ENCODE measurements around the gene HTR3B. TPM values are rescaled to one million over a fixed set of nuclear protein-coding genes. Genes with fewer than 3 reads are reported as not detected.
"Not testable (repeated sequence)": the region's sequence is repeated elsewhere in the genome, so short reads cannot be mapped to it uniquely, and the experiment has no call there.

The HTR3B gene
- total RNA-seq, 1 donor from 2014 or later: not detected

DNA sequence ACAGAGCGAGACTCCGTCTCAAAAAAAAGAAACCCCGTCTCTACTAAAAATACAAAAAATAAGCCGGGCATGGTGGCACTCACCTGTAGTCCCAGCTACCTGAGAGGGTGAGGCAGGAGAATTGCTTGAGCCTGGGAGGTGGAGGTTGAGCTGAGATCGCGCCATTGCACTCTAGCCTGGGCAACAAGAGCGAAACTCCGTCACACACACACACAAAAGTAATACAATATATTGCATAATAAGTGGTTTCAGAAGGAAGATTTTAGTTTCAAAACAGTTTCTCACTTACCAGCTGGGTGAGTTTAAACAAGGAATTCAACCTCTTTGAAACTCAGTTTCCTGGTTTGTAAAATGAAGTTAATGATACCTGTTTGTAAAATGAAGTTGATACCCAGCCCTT, 37.7 kb downstream of the HTR3B start:
- no peak for DNase-seq (ENCODE audit: low spot score)

DNA sequence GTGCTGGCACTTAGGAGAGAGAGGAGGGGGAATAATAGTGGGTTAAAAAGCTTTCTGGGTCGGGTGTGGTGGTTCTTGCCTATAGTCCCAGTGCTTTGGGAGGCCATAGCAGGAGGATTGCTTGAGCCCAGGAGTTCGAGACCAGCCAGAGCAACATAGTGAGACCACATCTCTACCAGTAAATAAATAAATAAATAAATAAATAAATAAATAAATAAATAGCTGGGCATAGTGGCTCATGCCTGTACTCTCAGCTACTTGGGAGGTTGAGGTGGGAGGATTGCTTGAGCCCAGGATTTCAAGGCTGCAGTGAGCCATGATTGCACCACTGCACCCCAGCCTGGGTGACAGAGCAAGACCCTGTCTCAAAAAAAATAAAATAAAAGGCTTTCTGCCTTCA, 41.6 kb downstream of the HTR3B start:
- DNase-seq (ENCODE audit: low spot score): not testable (repeated sequence)

DNA sequence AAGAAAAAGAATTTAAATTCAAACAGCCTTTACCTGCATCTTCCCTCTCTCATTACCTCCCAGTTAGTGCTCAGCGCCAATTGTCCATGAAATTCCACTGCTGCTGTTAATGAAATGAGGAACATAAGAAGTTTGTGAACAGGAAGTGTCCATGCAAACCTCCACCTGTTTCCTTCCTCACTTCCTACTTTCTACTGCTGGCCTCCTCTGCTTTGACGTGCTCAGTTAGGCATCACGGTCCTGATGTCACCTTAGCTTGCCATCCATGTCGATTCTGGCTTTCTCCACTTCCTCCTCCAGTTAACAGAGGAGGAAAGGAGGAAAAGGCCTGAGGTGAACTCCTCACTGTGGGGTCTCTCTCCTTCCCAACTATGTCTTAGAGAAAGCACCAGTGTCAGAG, 43.4 kb downstream of the HTR3B start:
- no peak for DNase-seq (ENCODE audit: low spot score)

DNA sequence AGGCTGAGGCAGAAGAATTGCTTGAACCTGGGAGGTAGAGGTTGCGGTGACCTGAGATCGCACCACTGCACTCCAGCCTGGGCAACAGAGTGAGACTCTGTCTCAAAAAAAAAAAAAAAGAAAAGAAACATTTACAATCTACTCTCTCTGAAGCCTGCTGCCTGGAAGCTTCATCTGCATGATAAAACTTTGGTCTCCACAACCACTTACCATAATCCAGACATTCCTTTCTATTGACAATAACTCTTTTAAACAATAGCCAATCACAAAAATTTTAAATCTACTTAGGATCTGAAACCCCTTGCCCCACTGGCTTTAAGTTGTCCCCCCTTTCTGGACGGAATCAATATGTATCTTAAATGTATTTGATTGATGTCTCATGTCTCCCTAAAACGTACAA, 45.3 kb downstream of the HTR3B start:
- no peak for DNase-seq (ENCODE audit: low spot score)

DNA sequence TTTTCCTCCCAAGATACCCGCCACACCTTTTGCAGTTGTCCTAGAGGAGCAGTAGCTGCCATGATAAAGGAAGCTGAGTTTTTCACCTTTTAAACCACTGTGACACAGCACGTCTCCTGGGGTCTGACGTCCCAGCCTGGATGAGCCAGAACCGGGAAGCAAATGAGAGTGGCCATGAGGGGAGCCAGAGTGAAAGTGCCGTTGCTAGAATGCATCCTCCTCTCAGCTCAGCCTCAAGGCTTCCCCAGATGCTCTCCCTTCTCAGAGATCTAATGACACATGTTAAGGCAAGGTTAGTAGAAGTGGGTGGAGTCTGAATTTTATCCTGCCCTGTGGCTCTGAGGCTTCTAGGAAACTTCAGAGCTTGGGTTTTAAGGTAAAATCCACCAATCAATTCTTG, 46.9 kb downstream of the HTR3B start:
- peak; percentile 60 for DNase-seq (ENCODE audit: low spot score)

DNA sequence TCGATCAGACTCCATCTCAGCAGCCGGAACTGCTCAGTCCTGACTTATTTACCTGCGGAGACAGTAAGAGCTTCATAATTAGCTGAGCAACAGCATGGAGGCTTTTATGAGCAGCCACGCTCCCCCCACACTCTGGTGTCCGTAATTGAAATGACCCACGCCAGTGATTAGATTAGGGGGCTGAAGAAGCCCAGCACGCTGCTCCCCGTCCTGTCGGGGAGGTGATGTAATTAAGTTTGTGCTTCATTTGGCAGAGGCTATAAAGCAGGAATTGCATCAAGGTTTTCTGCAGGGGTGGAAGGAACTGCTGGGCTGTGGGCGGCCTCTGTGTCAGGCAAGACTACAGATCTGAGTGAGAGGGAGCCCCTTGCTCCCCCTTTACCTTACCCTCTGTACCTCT, 47.5 kb downstream of the HTR3B start:
- DNase-seq (ENCODE audit: low spot score): peak; percentile 37

DNA sequence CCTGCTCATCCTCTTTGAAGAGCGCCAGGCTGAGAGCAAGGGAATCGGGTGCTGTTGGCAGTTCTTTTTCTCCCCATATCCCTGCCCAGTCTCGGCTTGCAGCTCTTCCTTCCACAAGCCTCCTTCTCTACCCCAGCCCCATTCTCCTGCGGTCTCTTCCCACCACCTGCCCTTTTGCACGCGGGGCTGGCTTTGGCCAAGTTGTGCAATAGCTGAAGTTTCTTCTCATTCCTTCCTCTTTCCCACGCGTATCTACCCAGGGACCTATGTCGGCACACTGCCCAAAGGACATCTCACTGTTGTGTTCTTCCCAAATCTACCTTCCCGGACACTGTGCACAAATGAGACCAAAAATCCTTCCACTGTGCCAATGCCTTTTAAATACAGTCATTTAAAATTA, 48.0 kb downstream of the HTR3B start:
- DNase-seq (ENCODE audit: low spot score): peak; percentile 64

DNA sequence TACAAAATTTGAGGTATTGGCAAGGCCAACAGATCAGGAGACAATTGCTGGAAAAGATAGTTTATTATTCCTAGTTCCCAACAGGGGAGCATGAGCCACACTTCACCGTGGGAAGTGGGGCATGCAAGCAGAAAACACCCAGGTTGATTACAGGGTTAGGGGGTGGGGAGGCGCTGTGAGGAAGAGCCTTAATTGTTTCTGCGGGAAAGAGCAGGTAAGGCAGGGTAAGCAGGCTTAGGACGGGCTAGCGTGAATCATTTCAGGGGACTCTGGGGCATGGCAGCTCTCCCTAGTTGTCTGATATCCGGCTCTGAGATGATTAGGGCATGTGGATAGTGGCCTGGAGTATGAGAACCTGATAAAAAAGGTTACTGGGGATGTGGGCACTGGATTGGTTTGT, 49.6 kb downstream of the HTR3B start:
- DNase-seq (ENCODE audit: low spot score): no peak

DNA sequence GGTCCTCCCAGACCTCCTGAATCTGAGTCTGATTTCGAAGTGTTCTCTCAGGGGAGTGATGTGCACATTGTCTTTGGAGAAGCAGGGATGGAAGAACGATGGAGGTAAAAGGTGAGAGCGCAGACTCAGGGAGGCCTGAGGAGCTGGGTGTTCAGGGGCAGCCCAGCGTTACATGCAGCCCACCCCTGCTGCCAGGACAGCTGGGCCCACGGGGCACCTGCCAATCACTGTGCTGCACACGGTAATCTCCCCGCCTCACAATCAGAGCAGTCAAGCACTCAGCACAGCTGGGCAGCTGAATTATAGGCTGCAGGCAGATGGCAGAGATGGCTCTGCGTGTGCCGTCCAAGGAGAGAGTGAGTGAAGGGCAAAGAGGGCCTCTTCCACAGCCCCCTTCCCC, 52.4 kb downstream of the HTR3B start:
- DNase-seq (ENCODE audit: low spot score): no peak

DNA sequence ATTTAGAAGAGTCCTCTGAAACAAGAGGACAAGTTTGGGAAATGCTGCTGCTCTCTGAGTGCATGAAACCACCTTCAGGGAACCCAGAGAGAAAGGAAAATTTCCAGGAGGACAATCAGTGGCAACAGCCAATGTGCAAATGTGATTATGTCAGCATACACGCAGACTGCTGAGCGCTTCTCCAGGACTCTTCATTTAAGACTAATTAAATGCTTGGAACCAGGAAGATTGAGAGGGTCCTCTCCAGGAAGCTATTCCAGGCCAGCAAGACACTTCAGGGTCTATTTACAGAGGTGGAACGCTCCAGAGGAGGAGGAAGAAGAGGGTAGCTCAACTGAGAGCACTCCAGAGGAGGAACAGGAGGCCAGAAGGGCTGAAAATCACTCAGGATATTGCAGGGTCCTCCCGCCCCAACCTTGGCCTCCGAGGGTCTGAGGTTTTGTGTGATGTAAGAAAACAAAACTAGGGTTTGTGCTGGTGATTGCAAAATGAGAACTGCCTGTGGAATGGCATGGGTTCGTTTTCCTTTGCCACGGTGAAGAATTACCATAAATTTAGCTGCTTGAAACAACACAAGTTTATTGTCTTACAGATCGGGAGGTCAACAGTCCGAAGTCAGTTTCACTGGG, 56.2 kb downstream of the HTR3B start:
- no peak for DNase-seq (ENCODE audit: low spot score)

DNA sequence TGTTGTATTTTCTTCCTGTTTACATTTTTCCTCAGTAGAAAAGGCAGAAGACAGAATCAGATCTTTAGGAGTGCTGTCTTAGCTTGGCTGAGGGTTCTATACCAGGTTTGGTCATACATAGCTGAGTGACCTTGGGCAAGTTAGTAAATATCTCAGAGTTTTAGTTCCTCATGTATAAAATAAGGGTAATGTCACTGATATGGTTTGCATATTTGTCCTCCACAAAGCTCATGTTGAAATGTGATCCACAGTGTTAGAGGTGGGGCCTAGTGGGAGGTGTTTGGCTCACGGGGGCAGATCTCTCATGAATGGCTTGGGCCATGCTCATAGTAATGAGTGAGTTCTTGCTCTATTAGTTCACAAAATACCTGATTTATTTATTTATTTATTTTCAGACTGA, 62.8 kb downstream of the HTR3B start:
- DNase-seq (ENCODE audit: low spot score): no peak

DNA sequence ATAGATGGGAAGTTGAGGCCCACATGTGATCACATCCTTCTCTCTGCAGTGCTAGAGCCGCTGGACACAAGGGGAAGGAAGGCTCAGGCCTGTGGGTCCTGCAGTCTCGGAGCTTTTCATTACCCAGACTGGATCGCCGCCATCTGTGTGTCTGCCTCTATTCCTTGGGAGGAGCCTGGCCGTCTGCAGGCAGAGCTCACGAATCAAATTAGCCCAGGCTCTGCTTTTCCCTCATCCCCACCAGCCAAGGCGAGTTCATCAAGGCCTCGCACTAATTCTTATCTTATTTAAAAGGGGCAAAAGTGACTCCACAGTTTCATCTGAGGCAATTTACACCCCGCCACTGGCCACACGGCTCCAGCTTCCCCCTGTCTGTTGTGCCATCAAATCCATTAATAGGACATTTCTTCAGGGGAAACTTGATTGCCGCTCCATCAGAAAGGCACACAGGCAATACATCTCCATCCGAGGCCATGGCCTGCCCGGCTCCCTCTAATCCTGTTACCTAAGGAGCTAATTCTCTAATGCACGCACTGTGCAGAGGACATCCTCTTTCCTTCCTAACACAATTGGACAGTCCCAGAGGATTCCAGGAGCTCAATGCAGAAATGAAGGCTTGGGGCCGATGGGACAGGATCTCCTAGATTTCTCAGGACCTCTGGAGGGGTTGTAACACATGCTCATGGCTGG, 67.1 kb downstream of the HTR3B start:
- DNase-seq (ENCODE audit: low spot score): no peak

DNA sequence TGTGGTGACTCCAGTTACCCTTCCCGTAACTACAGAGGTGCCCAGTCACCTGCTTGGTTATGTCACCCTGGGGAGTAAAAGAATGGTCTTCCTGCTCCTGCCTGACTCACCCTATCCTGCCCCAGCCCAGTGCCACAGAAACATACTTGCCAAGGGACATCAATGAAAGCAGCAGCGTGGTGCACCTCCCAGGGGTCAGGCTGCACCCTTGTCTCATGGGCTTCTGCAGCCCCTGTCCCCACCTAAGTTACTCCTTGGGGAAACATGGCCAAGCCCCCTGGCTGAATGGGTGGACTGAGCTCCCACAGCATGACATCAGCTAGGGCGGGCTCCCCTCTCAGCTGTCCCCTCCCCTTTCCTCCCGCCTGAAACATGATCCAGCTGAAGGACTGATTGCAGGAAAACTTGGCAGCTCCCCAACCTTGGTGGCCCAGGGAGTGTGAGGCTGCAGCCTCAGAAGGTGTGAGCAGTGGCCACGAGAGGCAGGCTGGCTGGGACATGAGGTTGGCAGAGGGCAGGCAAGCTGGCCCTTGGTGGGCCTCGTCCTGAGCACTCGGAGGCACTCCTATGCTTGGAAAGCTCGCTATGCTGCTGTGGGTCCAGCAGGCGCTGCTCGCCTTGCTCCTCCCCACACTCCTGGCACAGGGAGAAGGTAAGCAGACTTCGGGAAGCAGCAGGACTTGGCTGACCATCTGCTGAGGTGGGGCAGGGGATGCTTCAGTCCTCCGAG, 70.3 kb downstream of the HTR3B start, which contains the start of gene HTR3A:
Gene HTR3A, plus strand, starts transcription at position 368 of the 730 bp plus-strand sequence. Its CDS starts 218 bp downstream, at position 586.
- DNase-seq (ENCODE audit: low spot score): no peak

DNA sequence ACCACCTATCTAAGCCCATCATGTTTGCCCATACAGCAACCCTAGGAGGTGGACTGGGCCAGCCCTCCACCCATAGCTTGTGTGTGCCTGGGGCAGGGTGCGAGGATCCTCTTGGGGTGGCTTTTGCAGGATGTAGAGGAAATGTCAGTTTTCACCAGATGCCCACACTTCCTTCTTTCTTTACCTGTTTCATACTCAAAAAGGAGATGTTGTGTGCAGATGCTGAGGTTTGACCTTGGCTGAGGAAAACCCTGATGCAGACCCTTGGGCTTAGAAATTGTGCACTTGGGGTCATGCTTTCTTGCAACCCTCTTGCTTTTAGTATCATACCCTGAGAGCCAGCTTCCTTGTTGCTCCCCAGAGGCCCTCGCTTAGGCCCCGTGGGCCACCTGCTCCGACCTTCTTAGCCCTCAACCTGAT, 72.5 kb downstream of the HTR3B start:
- no peak for DNase-seq (ENCODE audit: low spot score)

DNA sequence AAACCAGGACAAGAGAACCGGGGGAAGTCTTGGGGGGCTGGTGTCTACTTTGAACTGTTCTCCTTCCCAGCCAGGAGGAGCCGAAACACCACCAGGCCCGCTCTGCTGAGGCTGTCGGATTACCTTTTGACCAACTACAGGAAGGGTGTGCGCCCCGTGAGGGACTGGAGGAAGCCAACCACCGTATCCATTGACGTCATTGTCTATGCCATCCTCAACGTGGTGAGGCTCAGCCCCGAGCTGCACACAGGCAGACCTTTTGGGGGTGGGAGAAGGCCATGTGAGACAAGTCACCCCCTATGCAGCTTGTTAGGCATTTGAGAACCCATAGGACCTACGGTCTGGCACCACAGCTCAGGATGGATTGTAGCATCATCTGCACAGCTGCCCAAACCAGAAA, 73.1 kb downstream of the HTR3B start:
- DNase-seq (ENCODE audit: low spot score): no peak

DNA sequence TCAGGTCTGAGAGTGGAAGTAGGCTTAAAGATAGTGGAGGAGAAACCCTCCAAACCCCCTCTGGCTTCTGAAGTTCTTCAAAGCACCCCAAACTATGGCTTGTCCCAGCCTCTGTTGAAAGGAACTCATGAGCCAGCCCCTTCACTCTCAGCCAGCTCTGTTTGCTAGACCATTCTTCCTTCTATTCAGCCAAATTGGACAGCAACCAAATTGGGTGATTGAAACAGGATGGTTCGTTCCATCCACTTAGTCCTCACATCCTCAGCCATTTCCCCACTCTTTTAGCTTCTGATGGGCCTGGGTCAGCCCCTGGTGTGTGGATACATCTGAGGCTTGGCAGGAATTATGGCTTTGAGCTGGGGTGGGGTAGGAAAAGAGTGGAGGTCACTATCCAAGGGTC, 74.8 kb downstream of the HTR3B start:
- no peak for DNase-seq (ENCODE audit: low spot score)

DNA sequence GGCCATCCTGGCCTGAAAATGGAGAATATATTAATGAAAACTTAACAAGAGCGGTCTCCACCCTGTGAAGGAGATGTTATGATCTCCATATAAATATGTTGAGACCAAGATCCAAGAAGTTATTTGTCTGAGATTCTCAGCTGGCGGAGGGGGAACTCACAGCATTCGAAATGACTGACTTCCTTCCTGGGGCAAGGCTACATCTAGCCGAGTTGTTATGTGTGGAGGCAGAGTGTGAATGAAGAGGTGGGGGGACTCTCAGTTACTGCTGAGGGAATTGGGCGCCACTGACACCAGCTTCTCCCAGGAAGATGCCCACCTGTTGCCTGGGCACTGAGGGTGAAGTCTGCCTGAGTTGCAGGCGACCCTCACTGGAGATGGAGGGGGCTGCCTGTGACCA, 76.2 kb downstream of the HTR3B start:
- no peak for DNase-seq (ENCODE audit: low spot score)

DNA sequence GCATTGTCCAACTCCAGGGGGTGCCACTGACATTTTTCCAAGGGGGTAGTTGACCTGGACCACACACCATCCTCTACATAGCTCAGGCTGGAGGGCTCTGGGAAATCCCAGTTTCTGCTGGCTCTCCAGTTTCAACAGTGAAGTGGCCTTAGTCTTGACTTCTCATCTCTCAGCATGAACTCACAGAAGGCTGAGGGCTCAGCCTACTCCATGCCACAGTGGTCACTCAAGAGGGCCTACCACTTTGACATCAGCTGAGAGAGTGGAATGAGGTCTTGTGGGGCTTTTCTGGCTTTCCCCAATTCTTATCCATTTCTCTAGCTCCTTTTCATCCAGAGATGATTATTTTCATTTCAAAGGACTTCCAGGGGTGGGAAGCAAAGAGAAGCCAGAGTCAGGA, 77.7 kb downstream of the HTR3B start:
- no peak for DNase-seq (ENCODE audit: low spot score)

DNA sequence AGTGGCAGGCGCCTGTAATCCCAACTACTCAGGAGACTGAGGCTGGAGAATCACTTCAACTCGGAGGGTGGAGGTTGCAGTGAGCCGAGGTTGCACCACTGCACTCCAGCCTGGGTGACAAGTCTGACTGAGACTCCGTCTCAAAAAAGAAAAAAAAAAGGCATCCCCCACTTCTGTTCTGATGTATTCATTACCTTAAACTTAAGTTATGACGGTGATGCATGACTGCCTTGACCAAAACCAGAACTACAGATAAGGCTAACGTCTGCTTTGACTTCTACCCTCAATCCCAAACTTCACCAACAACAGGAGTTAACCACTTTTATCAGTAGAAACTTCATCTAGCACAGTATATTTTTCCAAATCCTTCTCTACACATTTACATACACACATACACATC, 80.2 kb downstream of the HTR3B start:
- no peak for DNase-seq (ENCODE audit: low spot score)

DNA sequence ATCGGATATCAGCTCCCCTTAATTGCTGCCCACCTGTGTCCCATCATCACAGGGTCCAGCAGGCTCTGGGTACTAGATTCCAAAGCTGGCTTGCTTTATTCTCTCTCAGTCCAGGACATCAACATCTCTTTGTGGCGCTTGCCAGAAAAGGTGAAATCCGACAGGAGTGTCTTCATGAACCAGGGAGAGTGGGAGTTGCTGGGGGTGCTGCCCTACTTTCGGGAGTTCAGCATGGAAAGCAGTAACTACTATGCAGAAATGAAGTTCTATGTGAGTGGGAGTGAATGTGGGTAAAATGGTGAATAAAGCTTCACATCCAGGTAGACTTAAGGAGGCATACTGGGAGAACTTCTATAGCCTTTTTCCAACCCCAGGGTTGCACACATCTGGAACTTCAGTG, 81.3 kb downstream of the HTR3B start:
- DNase-seq (ENCODE audit: low spot score): no peak

DNA sequence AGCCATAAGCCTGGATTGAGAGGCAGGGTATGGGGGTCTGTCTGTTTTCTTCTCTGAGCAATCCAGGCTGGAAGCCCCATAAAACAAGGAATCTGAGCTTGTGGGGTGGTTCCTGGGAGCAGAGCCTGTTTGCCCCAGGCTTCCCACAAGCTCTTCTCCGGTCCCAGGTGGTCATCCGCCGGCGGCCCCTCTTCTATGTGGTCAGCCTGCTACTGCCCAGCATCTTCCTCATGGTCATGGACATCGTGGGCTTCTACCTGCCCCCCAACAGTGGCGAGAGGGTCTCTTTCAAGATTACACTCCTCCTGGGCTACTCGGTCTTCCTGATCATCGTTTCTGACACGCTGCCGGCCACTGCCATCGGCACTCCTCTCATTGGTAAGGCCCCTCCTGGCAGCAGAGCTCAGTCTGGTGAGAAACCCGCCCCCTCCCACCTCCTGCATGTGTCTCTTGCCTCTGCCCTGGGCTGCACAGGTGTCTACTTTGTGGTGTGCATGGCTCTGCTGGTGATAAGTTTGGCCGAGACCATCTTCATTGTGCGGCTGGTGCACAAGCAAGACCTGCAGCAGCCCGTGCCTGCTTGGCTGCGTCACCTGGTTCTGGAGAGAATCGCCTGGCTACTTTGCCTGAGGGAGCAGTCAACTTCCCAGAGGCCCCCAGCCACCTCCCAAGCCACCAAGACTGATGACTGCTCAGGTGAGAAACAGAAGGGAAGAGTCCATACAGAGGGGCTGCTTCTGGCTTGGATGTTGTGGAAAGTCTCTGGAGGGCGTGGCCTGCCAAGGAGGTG, 82.0 kb downstream of the HTR3B start:
- peak; percentile 75 for DNase-seq (ENCODE audit: low spot score)

DNA sequence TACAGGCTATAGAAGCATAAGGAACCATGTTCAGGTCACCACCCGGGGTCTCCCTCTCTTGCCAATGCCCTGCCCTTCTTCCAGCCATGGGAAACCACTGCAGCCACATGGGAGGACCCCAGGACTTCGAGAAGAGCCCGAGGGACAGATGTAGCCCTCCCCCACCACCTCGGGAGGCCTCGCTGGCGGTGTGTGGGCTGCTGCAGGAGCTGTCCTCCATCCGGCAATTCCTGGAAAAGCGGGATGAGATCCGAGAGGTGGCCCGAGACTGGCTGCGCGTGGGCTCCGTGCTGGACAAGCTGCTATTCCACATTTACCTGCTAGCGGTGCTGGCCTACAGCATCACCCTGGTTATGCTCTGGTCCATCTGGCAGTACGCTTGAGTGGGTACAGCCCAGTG, 84.8 kb downstream of the HTR3B start:
- DNase-seq (ENCODE audit: low spot score): peak; percentile 51
